H1 (cell line): ENCODE results near the gene GFI1B. TPM values are rescaled to one million over a fixed set of nuclear protein-coding genes. Genes with fewer than 3 reads are reported as not detected.
A peak's percentile ranks its signal among the peaks of the same experiment; 100 is the strongest.

ENCODE experiments used
- CTCF ChIA-PET: fragments of 300-600 bp; sonication (Branson Sonifier 250); formaldehyde crosslinking; loops from one replicate; lab custom pipeline; 2021; ENCODE audit not compliant: partially characterized antibody; lab: Charles Lee
- POLR2A ChIA-PET: fragments of 300-600 bp; sonication (Branson Sonifier 250); formaldehyde crosslinking; loops from one replicate; lab custom pipeline; 2021; ENCODE audit warnings: inconsistent platforms; ENCODE audit not compliant: partially characterized antibody; lab: Charles Lee
- DNase-seq, 2 experiments: peaks; one replicate each; pipeline versions ENCODE4 v3.0.0 to v3.0.0-alpha.2; 2010 to 2022; ENCODE audit warnings: low spot score in 2 of 2, low read depth in 1 of 2, mixed read lengths in 1 of 2
- FAIRE-seq: peaks from 2 replicates; lab custom pipeline; 2011; peaks lifted over from hg19 to GRCh38; lab: Jason Lieb, UNC
- H2AFZ ChIP-seq: 2 replicates; pipeline ENCODE4 v1.8.1; 2012; ENCODE audit warnings: low read length, inconsistent platforms
- H2AK5ac ChIP-seq: 2 replicates; pipeline ENCODE4 v1.6.1; 2013; ENCODE audit warnings: low read depth, low read length
- H2BK120ac ChIP-seq: replicated peaks from 2 replicates; pipeline ENCODE3; 2013; ENCODE audit warnings: low read depth, low read length, inconsistent platforms
- H2BK12ac ChIP-seq: 2 replicates; pipeline ENCODE4 v1.6.1; 2013; ENCODE audit warnings: low read depth, low read length
- H2BK15ac ChIP-seq: 2 replicates; pipeline ENCODE4 v1.6.1; 2013; ENCODE audit warnings: low read length
- H2BK20ac ChIP-seq: 2 replicates; pipeline ENCODE4 v1.6.1; 2013; ENCODE audit warnings: low read length
- H2BK5ac ChIP-seq: 2 replicates; pipeline ENCODE4 v1.6.1; 2013; ENCODE audit warnings: low read depth, low read length
- H3K14ac ChIP-seq: 2 replicates; pipeline ENCODE4 v1.6.1; 2013; ENCODE audit warnings: inconsistent platforms; ENCODE audit not compliant: insufficient read length
- H3K18ac ChIP-seq: 2 replicates; pipeline ENCODE4 v1.6.1; 2013; ENCODE audit warnings: low read length; ENCODE audit errors: extremely low read depth
- H3K23ac ChIP-seq: 2 replicates; pipeline ENCODE4 v1.6.1; 2013; ENCODE audit warnings: inconsistent platforms; ENCODE audit not compliant: insufficient read length
- H3K23me2 ChIP-seq: 2 replicates; pipeline ENCODE4 v1.6.1; 2013; ENCODE audit warnings: low read depth, low read length
- H3K27ac ChIP-seq: 2 replicates; pipeline ENCODE4 v1.6.1; 2011; ENCODE audit warnings: low read depth, low read length, inconsistent platforms
- H3K27me3 ChIP-seq, 4 experiments: replicated peaks in 1 of 4; 1 replicate in 1 of 4; 2 replicates in 3 of 4; pipeline versions ENCODE4 v1.6.1 to v1.8.1; 2011 to 2013; ENCODE audit warnings: low read length in 3 of 4, mild to moderate bottlenecking in 3 of 4, inconsistent platforms in 2 of 4, mixed read lengths in 2 of 4, moderate library complexity in 1 of 4; ENCODE audit not compliant: control insufficient read depth in 3 of 4, insufficient read depth in 3 of 4; ENCODE audit errors: extremely low read depth in 1 of 4
- H3K36me3 ChIP-seq, 4 experiments: 2 replicates each; pipeline versions ENCODE4 v1.6.1 to v1.8.1; 2011 to 2013; ENCODE audit warnings: mild to moderate bottlenecking in 4 of 4, low read length in 3 of 4, moderate library complexity in 2 of 4, control low read depth in 1 of 4, inconsistent platforms in 1 of 4; ENCODE audit not compliant: insufficient read depth in 4 of 4, control insufficient read depth in 2 of 4
- H3K4ac ChIP-seq: replicated peaks from 2 replicates; pipeline ENCODE3; 2013; ENCODE audit warnings: low read length, low read depth, mixed read lengths, inconsistent platforms; ENCODE audit not compliant: insufficient read length
- H3K4me1 ChIP-seq, 4 experiments: replicated peaks in 1 of 4; 1 replicate in 1 of 4; 2 replicates in 3 of 4; pipeline versions ENCODE4 v1.6.1 to v1.8.1; 2011 to 2013; ENCODE audit warnings: low read length in 3 of 4, inconsistent platforms in 2 of 4, mixed read lengths in 1 of 4; ENCODE audit not compliant: insufficient read depth in 4 of 4, control insufficient read depth in 3 of 4
- H3K4me2 ChIP-seq, 2 experiments: 2 replicates each; pipeline versions ENCODE4 v1.6.1 to v1.8.1; 2011 to 2013; ENCODE audit warnings: low read depth in 2 of 2, low read length in 2 of 2, control low read depth in 1 of 2, inconsistent platforms in 1 of 2, mild to moderate bottlenecking in 1 of 2; ENCODE audit not compliant: insufficient read depth in 1 of 2
- H3K4me3 ChIP-seq, 4 experiments: fragments of 200-600, 300-600 bp in 1 of 4; sonication (generic), shearing (Covaris generic), sonication (Bioruptor Twin) in 1 of 4; 2 replicates each; pipeline versions ENCODE4 v1.5.1 to v1.8.1; 2011 to 2016; ENCODE audit warnings: low read length in 4 of 4, low read depth in 3 of 4, control low read depth in 2 of 4, inconsistent platforms in 2 of 4, mild to moderate bottlenecking in 2 of 4, mixed read lengths in 1 of 4, moderate library complexity in 1 of 4; ENCODE audit not compliant: insufficient read depth in 2 of 4; ENCODE audit errors: extremely low read depth in 1 of 4
- H3K56ac ChIP-seq: replicated peaks from 2 replicates; pipeline ENCODE3; 2013; ENCODE audit warnings: low read depth, mild to moderate bottlenecking, mixed read lengths, low read length, inconsistent platforms; ENCODE audit not compliant: insufficient read length
- H3K79me1 ChIP-seq: 2 replicates; pipeline ENCODE4 v1.6.1; 2013; ENCODE audit warnings: low read depth, low read length, control low read depth
- H3K79me2 ChIP-seq, 2 experiments: 2 replicates each; pipeline versions ENCODE4 v1.6.1 to v1.8.1; 2012 to 2013; ENCODE audit warnings: low read length in 2 of 2, mild to moderate bottlenecking in 2 of 2, inconsistent platforms in 1 of 2; ENCODE audit not compliant: insufficient read depth in 2 of 2, control insufficient read depth in 1 of 2
- H3K9ac ChIP-seq, 4 experiments: replicated peaks in 1 of 4; 1 replicate in 1 of 4; 2 replicates in 3 of 4; pipeline versions ENCODE4 v1.6.1 to v1.8.1; 2011 to 2013; ENCODE audit warnings: low read depth in 3 of 4, low read length in 3 of 4, control low read depth in 2 of 4, mild to moderate bottlenecking in 2 of 4, moderate library complexity in 2 of 4, inconsistent platforms in 1 of 4; ENCODE audit errors: extremely low read depth in 1 of 4
- H3K9me3 ChIP-seq, 2 experiments: 2 replicates each; pipeline versions ENCODE4 v1.6.1 to v1.8.1; 2012 to 2013; ENCODE audit warnings: mild to moderate bottlenecking in 2 of 2, moderate library complexity in 2 of 2, control low read depth in 1 of 2, inconsistent platforms in 1 of 2, low read depth in 1 of 2, low read length in 1 of 2, mixed read lengths in 1 of 2; ENCODE audit not compliant: insufficient read depth in 2 of 2
- H4K20me1 ChIP-seq, 2 experiments: replicated peaks in 1 of 2; 2 replicates each; pipeline versions ENCODE3 to v1.8.1; 2011 to 2013; ENCODE audit warnings: inconsistent platforms in 2 of 2, low read length in 2 of 2, mild to moderate bottlenecking in 1 of 2; ENCODE audit not compliant: insufficient read depth in 2 of 2, control insufficient read depth in 1 of 2
- H4K5ac ChIP-seq: 2 replicates; pipeline ENCODE4 v1.6.1; 2013; ENCODE audit warnings: low read length, low read depth, mixed read lengths, inconsistent platforms; ENCODE audit not compliant: insufficient read length
- H4K8ac ChIP-seq: 2 replicates; pipeline ENCODE4 v1.8.0; 2013; ENCODE audit warnings: mild to moderate bottlenecking, moderate library complexity, low read length, inconsistent platforms; ENCODE audit not compliant: insufficient read depth; ENCODE audit errors: extremely low read depth
- H4K91ac ChIP-seq: replicated peaks from 2 replicates; pipeline ENCODE3; 2013; ENCODE audit warnings: low read length, mixed read lengths, inconsistent platforms; ENCODE audit not compliant: insufficient read length
- ATF3 ChIP-seq: IDR thresholded peaks from 2 replicates; pipeline ENCODE4 v1.6.1; 2011; ENCODE audit warnings: low read depth, mild to moderate bottlenecking, low read length; ENCODE audit not compliant: insufficient read depth
- CEBPB ChIP-seq: IDR thresholded peaks from 2 replicates; pipeline ENCODE4 v1.6.1; 2012; ENCODE audit warnings: low read depth, low read length
- CHD1 ChIP-seq: IDR thresholded peaks from 2 replicates; pipeline ENCODE4 v1.6.1; 2012; ENCODE audit warnings: low read depth, low read length, improper control_type of control experiment
- EGR1 ChIP-seq: IDR thresholded peaks from 2 replicates; pipeline ENCODE4 v1.6.1; 2011; ENCODE audit warnings: low read depth, low read length, borderline replicate concordance
- FOSL1 ChIP-seq: IDR thresholded peaks from 2 replicates; pipeline ENCODE4 v1.6.1; 2011; ENCODE audit warnings: mild to moderate bottlenecking, low read depth, low read length, moderate library complexity; ENCODE audit not compliant: insufficient read depth
- JUN ChIP-seq: IDR thresholded peaks from 2 replicates; pipeline ENCODE4 v1.6.1; 2011; ENCODE audit warnings: low read depth, mild to moderate bottlenecking, improper control_type of control experiment, low read length
- KDM5A ChIP-seq: fragments of 200-600 bp; IDR thresholded peaks from 2 replicates; pipeline ENCODE4 v1.7.1; 2012; ENCODE audit warnings: mild to moderate bottlenecking, low read length, inconsistent platforms, mixed read lengths
- NANOG ChIP-seq: IDR thresholded peaks from 2 replicates; pipeline ENCODE4 v1.6.1; 2011; ENCODE audit warnings: low read length, low read depth, mild to moderate bottlenecking, inconsistent platforms; ENCODE audit not compliant: insufficient read depth, poor library complexity, severe bottlenecking
- RAD21 ChIP-seq, 2 experiments: IDR thresholded peaks in 1 of 2; conservative IDR thresholded peaks in 1 of 2; 2 replicates each; pipeline ENCODE4 v1.6.1; 2011; ENCODE audit warnings: low read depth in 2 of 2, low read length in 2 of 2, improper control_type of control experiment in 1 of 2, inconsistent platforms in 1 of 2, mild to moderate bottlenecking in 1 of 2, moderate library complexity in 1 of 2
- RXRA ChIP-seq: IDR thresholded peaks from 2 replicates; pipeline ENCODE4 v1.6.1; 2011; ENCODE audit warnings: low read depth, mild to moderate bottlenecking, low read length, moderate library complexity; ENCODE audit not compliant: insufficient read depth
- SIN3A ChIP-seq, 2 experiments: IDR thresholded peaks in 1 of 2; conservative IDR thresholded peaks in 1 of 2; 2 replicates each; pipeline ENCODE4 v1.6.1; 2011 to 2012; ENCODE audit warnings: low read length in 2 of 2, improper control_type of control experiment in 1 of 2, low read depth in 1 of 2, mild to moderate bottlenecking in 1 of 2
- SP1 ChIP-seq: IDR thresholded peaks from 2 replicates; pipeline ENCODE4 v1.6.1; 2011; ENCODE audit warnings: low read depth, low read length
- TCF12 ChIP-seq: IDR thresholded peaks from 2 replicates; pipeline ENCODE4 v1.6.1; 2011; ENCODE audit warnings: low read depth, mild to moderate bottlenecking, low read length
- WGBS, 2 experiments: shearing (Covaris generic) in 1 of 2; methylation state at CpG; one replicate each; pipeline versions ENCODE4 v1.1.6 to v1.1.7; 2013 to 2015; ENCODE audit warnings: low lambda C conversion rate in 2 of 2, mixed read lengths in 2 of 2, inconsistent platforms in 1 of 2, low coverage in 1 of 2, missing lambda C conversion rate in 1 of 2; ENCODE audit not compliant: insufficient replicate concordance in 2 of 2, insufficient coverage in 1 of 2, insufficient read length in 1 of 2; ENCODE audit errors: extremely low coverage in 1 of 2, missing lambda C conversion rate in 1 of 2; 5-methylcytosine and 5-hydroxymethylcytosine counted together
- polyA plus RNA-seq, 7 experiments: library from polyadenylated mRNA; depleted of rRNA in 3 of 7; stranded (reverse) in 5 of 7; unstranded in 2 of 7; fragments of >200 nt in 5 of 7; fragments of 200-250 nt in 2 of 7; gene quantifications; 1 replicate in 5 of 7; 2 replicates in 1 of 7; 4 replicates in 1 of 7; pipeline versions ENCODE4 v1.2.1 to v1.2.3, GENCODE V29; 2011 to 2013; ENCODE audit warnings: missing spikeins in 2 of 7, mixed read lengths in 2 of 7
- total RNA-seq: library from RNA; stranded (reverse); fragmentation: NEBNext Ultra II Directional; extraction: Animal tissue kit (Norgen Biotek cat#: 25700); gene quantifications from 2 replicates; pipeline ENCODE4 v1.2.1, GENCODE V29; 2021

GFI1B gene
- total and polyA plus RNA-seq, 2 of the 8 experiments (the other 6 are each of a cell fraction or from before 2014, with no cell fraction given), result 0.09 to 0.11 TPM

GRCh38 chr9:133031130-133031422 is 52.6 kb downstream of the GFI1B start:
- 1% methylated on average over 16 of the region's 16 CpGs; no CpG with 5 or more reads in 1 of the 2 experiments for WGBS, 2 experiments
- peaks cover 27 to 54% of the 10 kb centered on the region in 2 experiments for H3K79me2 ChIP-seq
- TF ChIP-seq RXRA, result no peak
- no peak for TF ChIP-seq NANOG
- no peak for TF ChIP-seq TCF12
- no peak for TF ChIP-seq EGR1
- TF ChIP-seq FOSL1, result no peak
- TF ChIP-seq CHD1, result no peak
- no peak for TF ChIP-seq JUN
- no peak for TF ChIP-seq SIN3A (conservative IDR thresholded peaks at IDR 0.05 in 1 of 2, IDR thresholded peaks at IDR 0.05 in 1 of 2; ENCODE audit: low read depth in 1 of 2, low read length in 2 of 2)
- TF ChIP-seq RAD21 (IDR thresholded peaks at IDR 0.05 in 1 of 2, conservative IDR thresholded peaks at IDR 0.05 in 1 of 2; ENCODE audit: low read depth in 2 of 2, low read length in 2 of 2), result no peak
- no peak for TF ChIP-seq SP1
- no peak for TF ChIP-seq ATF3
- peak; percentile 59; the same call in 1 of the 2 replicates for TF ChIP-seq KDM5A
- no peak for TF ChIP-seq CEBPB

More at GRCh38 chr9:133031130-133031422, 52.6 kb downstream of the GFI1B start:
- peak overlapping the region; percentile 95 to 97 for H3K4me2 ChIP-seq
- H3K27ac ChIP-seq, result peak overlapping the region; percentile 87
- no peak overlapping the region for H3K14ac ChIP-seq
- no peak overlapping the region for H2BK120ac ChIP-seq
- H4K91ac ChIP-seq, result peak overlapping the region; percentile 82
- no peaks in the 10 kb centered on the region for H3K9me3 ChIP-seq
- ChIA-PET POLR2A (interaction anchor here (1.0 to 2.3 kb wide), 13 partner anchors 9 to 144 kb away, joined by 3 to 17 read pairs (median 3); no protein-coding TSS in a partner anchor), CTCF (interaction anchor here (1.2 to 6.9 kb wide), 4 partner anchors 8 to 113 kb away, joined by 4 to 44 read pairs (median 12); no protein-coding TSS in a partner anchor)
- no peak overlapping the region for H2BK20ac ChIP-seq
- H2AK5ac ChIP-seq, result peak overlapping the region; percentile 86; the same call in 1 of the 2 replicates
- no peak overlapping the region for H2BK15ac ChIP-seq
- H3K56ac ChIP-seq, result no peak overlapping the region
- peaks cover 0 to 5% (median 0%) of the 10 kb centered on the region in 4 experiments; a peak in 1 of 8 replicates for H3K36me3 ChIP-seq
- H2BK12ac ChIP-seq, result no peak overlapping the region
- peaks cover 5 to 15% of the 10 kb centered on the region in 2 experiments for H4K20me1 ChIP-seq
- peaks cover 2 to 10% (median 5%) of the 10 kb centered on the region in 4 experiments; a peak in 6 of 7 replicates for H3K4me1 ChIP-seq
- peak overlapping the region; percentile 46; the same call in 1 of the 2 replicates for H2AFZ ChIP-seq
- no peak for FAIRE-seq
- peaks cover 8% of the 10 kb centered on the region; the same call in 1 of the 2 replicates for H3K23me2 ChIP-seq
- no peak overlapping the region for H3K4ac ChIP-seq
- peak overlapping the region; percentile 95 to 99 (median 98) for H3K4me3 ChIP-seq
- H3K18ac ChIP-seq, result peak overlapping the region; percentile 95
- peaks cover 23% of the 10 kb centered on the region for H3K79me1 ChIP-seq
- H4K5ac ChIP-seq, result peak overlapping the region; percentile 82
- peak overlapping the region; percentile 92 to 99 (median 94) for H3K9ac ChIP-seq
- no peaks in the 10 kb centered on the region; a peak in 1 of 7 replicates for H3K27me3 ChIP-seq
- DNase-seq, result no peak
- peak overlapping the region; percentile 96; the same call in 1 of the 2 replicates for H4K8ac ChIP-seq
- H3K23ac ChIP-seq, result no peak overlapping the region
- H2BK5ac ChIP-seq, result peak overlapping the region; percentile 86
